ENCODE results near the gene CFAP74. TPM values are rescaled to one million over a fixed set of nuclear protein-coding genes. Genes with fewer than 3 reads are reported as not detected.

Gene CFAP74
- total RNA-seq, 1 experiment from 2014 or later: not detected

GRCh38 chr1:2019172-2019543 is 15.6 kb upstream of the CFAP74 start, which contains the start of gene GABRD:
Gene GABRD (plus strand): TSS chr1:2019345. CDS start chr1:2019424, 79 bp downstream.
- no peak for DNase-seq (ENCODE audit: low spot score)

- DNase-seq (ENCODE audit: low spot score): no peak
Measured at GRCh38 chr1:2018217-2019171, 14.9 kb upstream of the CFAP74 start.

- DNase-seq (ENCODE audit: low spot score): no peak
Measured at GRCh38 chr1:2016123-2016522, 12.5 kb upstream of the CFAP74 start.

- peak; percentile 9 for DNase-seq (ENCODE audit: low spot score)
Measured at GRCh38 chr1:2014741-2015735, 11.5 kb upstream of the CFAP74 start.

GRCh38 chr1:2014181-2014580 is 10.6 kb upstream of the CFAP74 start:
- no peak for DNase-seq (ENCODE audit: low spot score)

- DNase-seq (ENCODE audit: low spot score): no peak
Measured at GRCh38 chr1:2009101-2010053, 5.8 kb upstream of the CFAP74 start.

- DNase-seq (ENCODE audit: low spot score): no peak
Measured at GRCh38 chr1:2004856-2005255, 1.3 kb upstream of the CFAP74 start.

- DNase-seq (ENCODE audit: low spot score): peak; percentile 54
Measured at GRCh38 chr1:2001773-2002411, 1.7 kb downstream of the CFAP74 start.

GRCh38 chr1:2000850-2001249 is 2.7 kb downstream of the CFAP74 start:
- no peak for DNase-seq (ENCODE audit: low spot score)

GRCh38 chr1:2000432-2000831 is 3.2 kb downstream of the CFAP74 start:
- no peak for DNase-seq (ENCODE audit: low spot score)

GRCh38 chr1:1997576-1997975 is 6.0 kb downstream of the CFAP74 start:
- no peak for DNase-seq (ENCODE audit: low spot score)

- no peak for DNase-seq (ENCODE audit: low spot score)
Measured at GRCh38 chr1:1996207-1996651, 7.4 kb downstream of the CFAP74 start.

- no peak for DNase-seq (ENCODE audit: low spot score)
Measured at GRCh38 chr1:1994536-1994935, 9.1 kb downstream of the CFAP74 start.

GRCh38 chr1:1990222-1990621 is 13.4 kb downstream of the CFAP74 start:
- no peak for DNase-seq (ENCODE audit: low spot score)

GRCh38 chr1:1989789-1990188 is 13.8 kb downstream of the CFAP74 start:
- DNase-seq (ENCODE audit: low spot score): no peak

- no peak for DNase-seq (ENCODE audit: low spot score)
Measured at GRCh38 chr1:1989102-1989542, 14.5 kb downstream of the CFAP74 start.

GRCh38 chr1:1988061-1988945 is 15.3 kb downstream of the CFAP74 start:
- DNase-seq (ENCODE audit: low spot score): no peak

- DNase-seq (ENCODE audit: low spot score): no peak
Measured at GRCh38 chr1:1987142-1987510, 16.5 kb downstream of the CFAP74 start.

GRCh38 chr1:1986451-1987141 is 17.0 kb downstream of the CFAP74 start:
- no peak for DNase-seq (ENCODE audit: low spot score)

All from HT-29 (cell line).